ENCODE measurements around the gene CBR1.

- no peak for TF ChIP-seq CTCF (IDR thresholded peaks at IDR 0.05)
- TF ChIP-seq EZH2 (IDR thresholded peaks at IDR 0.05; ENCODE audit: borderline replicate concordance, insufficient read depth, low read depth, low read length, poor library complexity, severe bottlenecking) = no peak
These were observed 16.7 kb upstream of the CBR1 start for GRCh38 chr21:36052860-36053714.

All from B cell (primary cell).